Hypothalamus (tissue), 51 donors: ENCODE data around the gene CP.
"Not testable (repeated sequence)": the region's sequence is repeated elsewhere in the genome, so short reads cannot be mapped to it uniquely, and the experiment has no call there.

Source experiments
- DNase-seq, 51 donors: peaks; one replicate each; lab custom pipeline; 2025; lab: John Stamatoyannopoulos, UW

Gene CP

DNA sequence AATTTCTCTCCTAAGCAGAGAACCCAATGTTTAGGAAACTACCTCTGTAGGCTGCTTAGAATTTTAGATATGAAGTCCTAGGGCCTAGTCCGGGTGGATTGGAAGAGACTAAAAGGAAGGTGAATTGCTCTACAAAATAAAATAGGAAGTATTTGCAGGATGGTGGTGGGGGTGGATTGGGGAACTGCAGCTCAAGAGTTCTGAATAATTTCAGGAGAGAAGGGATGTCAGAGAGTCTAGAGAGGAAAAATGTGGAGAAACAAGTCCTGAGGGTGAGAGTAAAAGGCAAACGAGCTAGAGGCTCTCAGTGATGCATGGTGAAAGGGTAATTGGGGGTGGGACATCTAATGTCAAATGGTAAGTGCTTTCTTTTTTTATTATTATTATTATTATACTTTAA lies 10.2 kb upstream of the CP start:
- no peak for DNase-seq

DNA sequence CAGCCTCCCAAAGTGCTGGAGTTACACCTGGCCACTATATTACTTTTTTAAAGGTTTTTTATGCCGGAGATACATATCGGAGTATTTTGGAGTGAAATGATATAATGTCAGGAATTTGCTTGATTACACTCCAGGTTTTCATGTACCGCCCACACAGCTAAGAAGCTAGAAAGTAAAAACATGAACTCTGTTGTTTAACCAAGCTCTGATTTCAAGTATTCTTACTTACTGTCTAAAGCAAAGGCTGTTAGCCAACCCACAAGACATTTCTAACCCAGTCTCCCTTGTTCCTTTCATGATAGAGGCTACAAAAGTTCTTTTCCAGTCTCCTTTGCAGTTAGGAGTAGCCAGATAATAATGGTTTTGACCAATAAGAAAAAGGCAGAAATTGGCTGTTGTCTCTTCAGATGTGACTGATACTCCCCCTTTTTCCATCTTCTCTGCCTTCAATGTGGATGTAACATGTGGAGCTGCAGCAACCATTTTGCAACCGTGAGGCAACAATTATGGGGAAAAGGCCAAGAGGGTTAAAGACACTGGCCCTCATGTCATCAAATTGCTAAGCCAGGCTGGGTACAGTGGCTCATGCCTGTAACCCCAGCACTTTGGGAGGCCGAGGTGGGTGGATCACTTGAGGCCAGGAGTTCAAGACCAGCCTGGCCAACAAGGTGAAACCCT lies 6.1 kb upstream of the CP start:
- no peak for DNase-seq

DNA sequence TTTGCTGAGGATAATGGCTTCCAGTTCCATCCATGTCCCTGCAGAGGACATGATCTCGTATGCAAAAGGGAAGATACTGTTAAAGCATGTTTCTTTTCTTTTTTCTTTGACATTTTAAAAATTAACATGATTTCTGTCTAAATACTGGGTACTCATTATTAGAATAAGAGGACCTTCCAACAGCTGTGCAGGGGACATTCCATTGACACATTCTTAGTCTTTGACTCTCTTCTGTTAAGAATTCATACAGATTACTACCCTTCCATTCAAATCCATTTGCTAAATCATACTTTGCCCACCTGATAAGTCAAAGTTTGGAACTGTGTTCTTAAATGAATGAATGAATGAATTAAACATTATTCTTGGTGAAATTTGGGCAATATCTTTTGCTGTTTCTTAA lies 5.1 kb upstream of the CP start:
- no peak for DNase-seq

DNA sequence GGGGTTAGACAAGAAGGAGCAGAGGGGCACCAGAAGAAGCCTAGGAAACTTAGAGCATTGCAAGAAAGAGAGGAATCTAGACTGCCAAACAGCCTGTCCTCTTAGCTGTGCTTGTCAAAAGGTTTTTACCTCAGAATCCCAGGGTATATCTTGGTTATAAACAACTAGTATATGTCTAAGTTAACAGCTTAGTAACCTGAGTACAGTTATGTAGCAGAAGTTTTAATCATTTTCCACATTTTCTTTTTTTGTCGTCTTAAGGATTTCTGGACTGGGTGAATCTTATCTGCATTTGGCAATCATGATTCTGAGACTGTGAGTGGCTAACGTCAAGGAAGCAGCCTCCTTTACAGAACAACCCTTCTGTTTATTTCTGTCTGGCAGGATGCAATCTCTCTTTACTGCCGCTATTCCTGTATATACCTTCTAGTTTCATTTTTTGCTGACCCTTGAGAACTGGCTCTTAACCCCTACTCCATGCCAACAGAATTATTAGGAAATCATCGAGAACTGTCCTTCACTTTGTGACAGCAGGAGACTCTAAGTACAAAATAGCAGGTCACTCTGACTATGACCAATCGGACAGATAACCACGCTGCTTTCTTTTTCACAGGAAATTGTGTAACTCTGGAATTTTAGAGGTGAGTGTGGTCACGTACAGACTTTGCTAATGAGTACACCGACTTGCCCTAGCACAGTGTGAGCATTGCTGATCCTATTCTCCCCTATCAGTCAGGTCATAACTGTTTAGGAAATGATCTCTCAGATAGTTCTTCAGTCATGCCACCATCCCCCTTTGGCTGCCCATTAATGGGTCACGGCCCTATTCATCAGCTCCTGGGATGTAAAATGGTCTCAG lies 3.3 kb upstream of the CP start:
- peak in 2 of 51 donors; percentile 7 to 23 for DNase-seq

DNA sequence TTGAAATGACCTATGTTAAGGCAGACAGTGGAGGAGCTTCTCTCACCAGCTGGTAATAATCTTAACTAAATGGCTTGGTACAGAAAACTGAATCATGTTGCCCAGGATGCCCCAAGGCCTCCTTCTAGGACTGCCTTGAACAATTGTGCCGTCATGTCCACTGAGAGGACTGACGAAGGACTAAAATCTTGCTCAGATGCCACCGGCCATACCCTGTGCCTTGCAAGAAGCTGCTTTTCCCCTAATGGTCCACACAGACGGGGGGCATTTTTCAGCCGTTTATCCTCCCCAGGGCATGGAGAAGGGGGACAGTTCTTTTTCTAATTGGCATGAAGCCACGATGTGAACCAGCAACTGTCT lies 1.8 kb upstream of the CP start:
- DNase-seq = no peak

DNA sequence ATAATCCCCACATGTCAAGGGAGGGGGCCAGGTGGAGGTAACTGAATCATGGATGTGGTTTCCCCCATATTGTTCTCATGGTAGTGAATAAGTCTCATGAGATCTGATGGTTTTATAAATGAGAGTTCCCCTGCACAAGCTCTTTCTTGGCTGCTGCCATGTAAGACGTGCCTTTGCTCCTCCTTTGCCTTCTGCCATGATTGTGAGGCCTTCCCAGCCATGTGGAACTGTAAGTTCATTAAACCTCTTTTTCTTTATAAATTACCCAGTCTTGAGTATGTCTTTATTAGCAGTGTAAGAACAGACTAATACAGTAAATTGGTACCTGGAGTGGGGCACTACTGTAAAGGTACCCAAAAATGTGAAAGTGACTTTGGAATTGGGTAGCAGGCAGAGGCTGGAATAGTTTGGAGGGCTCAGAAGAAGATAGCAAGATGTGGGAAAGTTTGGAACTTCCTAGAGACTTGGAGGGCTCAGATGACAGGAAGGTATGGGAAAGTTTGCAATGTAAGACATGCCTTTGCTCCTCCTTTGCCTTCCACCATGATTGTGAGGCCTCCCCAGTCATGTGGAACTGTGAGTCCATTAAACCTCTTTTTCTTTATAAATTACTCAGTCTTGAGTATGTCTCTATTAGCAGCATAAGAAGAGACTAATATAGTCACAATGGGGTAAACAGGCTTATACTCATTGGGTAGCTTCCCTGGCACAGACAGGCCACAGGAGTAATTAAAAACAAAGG lies 2.1 kb downstream of the CP start:
- not testable (repeated sequence) for DNase-seq

DNA sequence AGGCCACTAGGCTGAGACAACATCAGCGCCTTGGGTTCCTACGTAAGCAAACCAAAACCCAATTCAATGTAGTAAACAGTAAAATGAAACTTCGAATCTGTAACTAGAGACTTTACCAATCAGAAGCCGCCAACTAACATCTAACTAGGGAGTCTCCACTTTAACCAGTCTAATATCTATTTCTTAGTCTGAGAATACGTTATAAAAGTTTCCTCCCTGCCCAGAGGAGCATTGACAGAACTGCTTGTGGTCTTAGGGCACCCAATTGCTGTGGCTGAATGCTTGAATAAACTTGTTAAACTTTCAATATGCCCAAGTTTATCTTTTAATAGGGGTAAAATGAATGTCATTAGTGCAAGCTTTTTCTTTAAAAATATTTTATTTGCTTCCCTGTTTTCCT lies 4.3 kb downstream of the CP start:
- no peak for DNase-seq

DNA sequence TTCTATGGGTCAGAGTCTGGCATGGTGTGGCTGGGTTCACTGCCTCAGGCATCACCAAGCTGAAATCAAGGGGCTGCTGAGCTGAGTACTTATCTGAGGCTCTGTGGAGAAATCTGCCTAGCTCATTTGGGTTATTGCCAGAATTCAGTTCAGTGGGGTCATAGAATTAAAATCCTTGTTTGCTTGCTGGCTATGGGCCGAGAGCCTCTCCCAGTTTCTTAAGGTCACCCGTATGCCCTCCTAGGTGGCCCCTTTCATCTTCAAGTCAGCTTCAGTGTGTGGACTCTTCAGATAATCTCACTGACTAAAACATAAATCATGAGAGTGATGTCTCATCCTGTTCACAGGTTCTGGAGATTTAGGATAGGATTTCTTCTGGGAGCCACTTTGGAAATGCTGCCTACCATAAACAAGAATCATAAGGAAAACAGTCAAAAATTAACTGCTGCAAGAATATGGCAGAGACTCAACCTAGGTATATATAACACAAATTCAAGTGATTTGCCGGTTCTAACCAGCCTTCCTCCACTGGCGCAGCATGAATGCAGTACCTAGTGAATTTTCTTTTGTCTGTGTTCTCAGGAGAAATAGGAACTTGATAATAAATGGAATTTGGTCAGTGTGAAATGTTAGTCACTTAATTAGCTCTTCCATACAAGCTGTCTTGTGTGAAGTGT lies 5.3 kb downstream of the CP start:
- DNase-seq = no peak

DNA sequence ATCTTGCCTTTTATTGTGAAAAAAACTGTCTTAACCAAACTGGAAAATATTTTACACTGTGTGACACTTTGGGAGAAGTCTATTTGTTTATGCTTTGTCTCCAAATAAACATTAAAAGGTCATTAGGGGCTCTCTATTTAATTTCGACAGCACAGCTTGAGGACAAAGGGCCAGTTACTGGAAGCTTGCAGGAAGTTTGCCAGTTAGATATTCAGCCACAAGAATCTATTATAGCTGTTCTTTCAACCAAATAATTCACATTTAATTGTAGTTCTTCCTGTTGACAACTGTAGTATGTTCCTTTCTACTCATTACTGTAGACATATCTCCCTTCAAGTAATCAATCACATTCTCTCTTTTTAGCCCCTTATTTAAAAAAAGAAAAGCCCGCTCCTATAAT lies 6.1 kb downstream of the CP start:
- no peak for DNase-seq

DNA sequence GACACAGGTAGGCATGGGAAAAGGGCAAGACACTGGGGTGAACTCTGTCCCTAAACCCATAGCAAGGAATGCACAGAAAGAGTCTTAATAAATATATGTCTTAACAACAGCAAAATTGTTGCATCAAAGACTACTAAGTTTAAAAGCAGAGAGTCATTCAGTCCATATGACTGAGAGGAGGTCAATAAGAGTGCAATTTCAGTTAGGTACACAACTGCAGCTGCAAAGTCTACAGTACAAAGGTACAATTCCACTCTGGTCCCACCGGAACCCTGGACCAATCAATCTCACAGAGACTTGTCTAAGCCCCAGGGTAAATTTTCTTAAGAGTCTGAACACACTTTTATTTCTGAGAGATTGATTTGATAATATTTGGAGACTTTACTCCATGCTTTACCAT lies 6.9 kb downstream of the CP start:
- DNase-seq = no peak

DNA sequence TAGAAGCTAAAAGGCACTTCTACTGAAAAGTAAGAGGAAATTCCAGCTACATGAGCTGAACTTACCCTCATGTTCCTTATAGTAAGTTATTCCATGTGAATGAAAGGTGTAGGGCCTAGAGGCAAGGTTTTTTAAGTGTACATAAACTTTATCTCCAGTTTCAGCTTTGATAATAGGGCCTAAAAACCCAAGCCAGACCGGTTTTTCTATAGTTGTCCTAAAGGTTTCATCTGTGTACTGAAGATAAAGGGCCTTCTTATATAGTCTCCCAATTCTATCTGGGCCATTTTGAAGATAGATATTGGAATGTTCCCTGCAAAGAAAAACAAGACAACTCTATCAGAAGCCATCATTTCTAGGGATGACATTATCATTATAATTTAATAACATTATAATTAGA lies 9.2 kb downstream of the CP start:
- no peak for DNase-seq

DNA sequence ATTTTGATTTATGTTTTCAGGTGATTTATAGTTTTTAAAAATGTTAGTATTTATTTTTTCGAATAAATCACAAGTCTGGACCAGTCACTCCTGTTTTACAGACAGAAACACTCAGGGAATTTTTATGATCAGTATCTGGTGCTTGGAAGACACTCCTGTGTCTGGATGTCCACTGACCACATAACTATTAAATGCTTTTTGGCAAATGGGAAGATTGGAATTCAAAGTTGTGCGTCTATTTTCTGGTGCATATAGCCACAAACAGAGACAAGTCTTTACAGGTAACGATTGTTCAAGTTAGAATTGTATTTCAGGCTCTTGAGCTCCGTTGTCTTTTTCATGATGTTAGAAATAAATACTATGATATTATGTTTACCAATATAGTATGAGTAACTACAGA lies 12.2 kb downstream of the CP start:
- no peak for DNase-seq

DNA sequence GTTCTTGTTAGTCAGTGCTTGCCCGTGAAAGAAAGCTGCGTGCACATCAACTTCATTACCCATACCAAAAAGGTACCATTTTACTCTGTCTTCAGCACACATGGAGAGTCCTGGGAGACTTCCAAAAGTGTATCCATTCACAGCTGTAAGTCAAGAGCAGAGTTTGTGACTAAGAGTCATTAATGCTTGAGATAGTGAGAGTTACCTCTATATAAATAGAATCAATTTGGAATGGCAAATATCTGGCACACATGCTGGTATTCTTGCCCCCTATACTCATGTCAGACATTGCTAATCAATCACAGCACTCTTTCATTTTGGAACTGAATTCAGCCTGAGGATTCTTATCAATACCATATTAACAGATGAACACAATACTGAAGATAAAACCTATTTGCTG lies 14.2 kb downstream of the CP start:
- no peak for DNase-seq

DNA sequence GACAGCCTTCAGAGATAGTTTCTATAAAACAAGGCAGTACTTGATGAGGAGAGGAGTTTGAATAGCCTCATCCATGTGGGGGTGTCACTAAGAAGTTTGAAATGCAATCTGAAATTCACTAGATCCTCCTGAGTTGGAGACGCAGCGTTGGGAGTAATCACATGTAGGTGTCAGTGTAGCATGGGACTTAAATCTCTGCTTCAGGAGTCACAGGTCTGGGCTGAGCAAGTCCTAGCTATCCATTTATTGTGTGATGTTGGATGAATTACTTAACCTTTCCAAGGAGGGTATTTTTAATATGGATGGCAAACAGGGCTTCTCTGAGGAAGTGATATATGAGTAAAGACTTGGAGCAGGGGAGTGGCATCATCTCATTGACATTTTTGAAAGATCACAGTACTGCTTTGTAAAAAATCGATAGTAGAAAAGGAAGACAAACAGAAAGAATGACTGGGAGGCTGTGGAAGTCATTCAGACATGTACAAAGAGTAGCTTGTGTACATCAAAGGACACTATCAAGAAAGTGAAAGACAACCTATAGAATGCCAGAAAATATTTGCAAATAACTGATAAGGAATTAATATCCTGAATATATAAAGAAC lies 17.1 kb downstream of the CP start:
- no peak for DNase-seq

DNA sequence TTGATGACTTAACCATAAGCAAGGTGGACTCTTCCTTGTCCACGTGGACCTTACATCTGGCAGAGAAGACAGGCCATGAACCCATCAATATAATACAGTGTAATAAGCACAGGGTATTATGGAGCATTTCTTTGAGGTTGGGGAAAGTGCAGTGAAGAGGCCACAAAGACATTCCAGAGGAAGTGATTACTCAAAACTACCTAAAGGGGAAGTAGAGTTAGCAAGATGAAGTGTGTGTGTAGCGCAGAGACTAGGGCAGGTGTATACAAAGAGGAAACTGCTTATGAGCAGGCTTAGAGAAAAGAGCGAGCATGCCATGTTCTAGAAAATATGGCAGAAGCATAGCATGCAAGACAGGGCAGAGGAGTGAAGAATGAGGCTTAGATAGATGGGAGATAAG lies 17.9 kb downstream of the CP start:
- DNase-seq = no peak

DNA sequence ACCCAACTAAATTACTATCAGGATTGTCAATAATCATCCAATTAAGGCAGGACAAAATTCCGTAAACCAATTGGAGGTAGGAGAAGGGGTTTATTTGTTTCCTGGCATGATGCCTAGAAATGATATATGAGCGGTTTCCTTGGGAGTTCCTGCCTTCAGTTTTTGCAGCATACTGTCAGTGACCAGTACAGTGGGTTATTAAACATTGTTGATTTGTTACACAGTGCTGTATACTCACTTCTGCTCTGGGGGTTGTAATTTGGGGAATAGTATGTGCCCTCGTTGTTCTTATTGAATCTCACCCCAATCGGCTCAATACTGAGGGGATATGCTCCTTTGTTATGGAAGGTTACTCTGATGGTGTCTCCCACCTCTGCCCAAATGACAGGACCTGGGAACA lies 22.2 kb downstream of the CP start:
- DNase-seq = no peak

DNA sequence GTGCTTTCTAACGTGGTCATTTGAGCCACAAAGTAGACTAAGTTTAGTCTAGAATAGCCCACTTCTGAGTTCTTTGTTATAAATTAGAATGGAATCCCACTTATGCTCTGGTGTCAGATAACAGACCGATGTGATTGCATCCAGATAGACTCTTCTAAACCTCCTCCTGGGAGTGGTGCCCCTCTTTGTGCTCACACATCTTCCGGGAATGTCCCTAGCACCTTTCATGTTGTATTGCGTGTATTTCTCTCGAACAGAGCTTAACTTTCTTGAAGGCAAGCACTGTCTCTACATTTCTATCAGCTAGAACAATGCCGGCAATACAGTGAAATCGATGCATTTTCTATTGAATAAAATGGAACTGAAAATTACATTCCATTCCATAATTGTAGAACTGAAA lies 23.0 kb downstream of the CP start:
- DNase-seq = no peak

DNA sequence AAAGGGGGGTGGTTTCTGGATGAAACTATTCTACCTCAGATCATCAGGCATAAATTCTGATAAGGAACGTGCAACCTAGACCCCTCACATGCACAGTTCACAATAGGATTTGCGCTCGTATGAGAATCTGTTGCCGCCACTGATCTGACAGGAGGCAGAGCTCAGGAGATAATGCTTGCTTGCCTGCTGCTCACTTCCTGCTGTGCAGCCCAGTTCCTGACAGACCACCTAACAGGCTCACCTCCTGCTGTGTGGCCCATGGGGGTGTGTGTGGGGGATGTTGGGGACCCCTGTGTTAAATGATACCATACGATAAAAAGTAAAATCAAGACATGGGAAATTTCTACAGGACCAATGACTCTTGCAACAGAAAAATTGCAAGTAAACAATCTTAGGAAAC lies 24.0 kb downstream of the CP start:
- no peak for DNase-seq

DNA sequence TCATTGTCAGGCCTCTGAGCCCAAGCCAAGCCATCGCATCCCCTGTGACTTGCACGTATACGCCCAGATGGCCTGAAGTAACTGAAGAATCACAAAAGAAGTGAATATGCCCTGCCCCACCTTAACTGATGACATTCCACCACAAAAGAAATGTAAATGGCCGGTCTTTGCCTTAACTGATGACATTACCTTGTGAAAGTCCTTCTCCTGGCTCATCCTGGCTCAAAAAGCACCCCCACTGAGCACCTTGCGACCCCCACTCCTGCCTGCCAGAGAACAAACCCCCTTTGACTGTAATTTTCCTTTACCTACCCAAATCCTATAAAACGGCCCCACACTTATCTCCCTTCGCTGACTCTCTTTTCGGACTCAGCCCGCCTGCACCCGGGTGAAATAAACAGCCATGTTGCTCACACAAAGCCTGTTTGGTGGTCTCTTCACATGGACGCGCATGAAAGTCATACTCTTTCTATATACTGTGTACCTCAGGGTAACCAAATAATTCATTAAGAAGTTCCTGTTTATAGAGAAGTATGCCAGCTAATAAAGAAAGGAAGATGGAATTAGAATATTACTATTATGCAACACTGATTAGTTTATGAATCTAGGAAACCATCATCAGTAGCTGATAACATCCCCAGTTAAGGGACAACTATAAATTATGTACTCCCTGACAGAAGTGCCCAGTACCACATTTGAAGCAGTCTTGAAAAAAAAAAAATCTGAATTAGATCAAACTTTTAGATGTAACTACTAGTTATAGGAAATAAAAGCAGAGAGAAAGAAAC lies 24.6 kb downstream of the CP start:
- DNase-seq = not testable (repeated sequence)

DNA sequence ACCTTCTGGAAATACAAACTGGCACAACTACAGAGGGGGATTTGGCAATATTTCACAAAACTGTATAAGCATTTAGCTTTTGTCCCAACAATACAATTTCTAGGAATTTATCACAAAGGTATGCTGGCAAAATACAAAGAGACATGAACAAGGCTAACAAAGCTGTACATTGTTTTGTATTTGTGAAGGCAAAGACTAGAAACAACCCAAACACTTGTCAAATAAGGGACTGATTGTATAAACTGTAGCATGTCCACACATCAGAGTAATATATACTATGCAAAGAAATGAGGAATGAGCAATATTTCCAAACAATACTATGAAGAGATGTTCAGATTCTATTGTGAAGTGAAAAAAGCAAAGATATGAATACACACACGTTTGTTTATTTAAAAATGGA lies 26.4 kb downstream of the CP start:
- no peak for DNase-seq
